Uterus (tissue), 2 donors: ENCODE data around the gene BCAS3.

Source experiments
- CTCF ChIP-seq, 4 experiments: fragments of 200-600 bp in 2 of 4; fragments of 450-650 bp in 2 of 4; sonication (generic) in 2 of 4; IDR thresholded peaks; one replicate each; pipeline ENCODE4 v1.5.1; 2016 to 2019; ENCODE audit warnings: antibody characterized with exemption in 4 of 4, mild to moderate bottlenecking in 2 of 4, moderate library complexity in 1 of 4
- POLR2A ChIP-seq, 2 donors: fragments of 450-650 bp; IDR thresholded peaks; one replicate each; pipeline ENCODE4 v1.6.1; 2016; ENCODE audit warnings: antibody characterized with exemption in 2 of 2, mild to moderate bottlenecking in 1 of 2, moderate library complexity in 1 of 2

- no peak for TF ChIP-seq CTCF (IDR thresholded peaks at IDR 0.05)
- no peak for TF ChIP-seq POLR2A (IDR thresholded peaks at IDR 0.05)
These were observed 702.7 kb downstream of the BCAS3 start for GRCh38 chr17:61380217-61380835.
